Vagina (tissue), 2 donors: Measurements from ENCODE around the gene LY6G6C.

Source experiments
- POLR2A ChIP-seq, 2 donors: fragments of 450-650 bp; IDR thresholded peaks; one replicate each; pipeline ENCODE4 v1.6.1; 2017; ENCODE audit warnings: antibody characterized with exemption in 2 of 2, mild to moderate bottlenecking in 2 of 2, moderate library complexity in 2 of 2
- TF ChIP-seq, protein P1 (sequence below), 3 experiments: fragments of 450-650 bp in 2 of 3; fragments of 200-600 bp in 1 of 3; sonication (generic) in 1 of 3; IDR thresholded peaks; one replicate each; pipeline ENCODE4 v1.5.1; 2017 to 2019; ENCODE audit warnings: antibody characterized with exemption in 3 of 3, mild to moderate bottlenecking in 2 of 3, moderate library complexity in 2 of 3

- TF ChIP-seq POLR2A (IDR thresholded peaks at IDR 0.05): no peak
- TF ChIP-seq, protein P1, sequence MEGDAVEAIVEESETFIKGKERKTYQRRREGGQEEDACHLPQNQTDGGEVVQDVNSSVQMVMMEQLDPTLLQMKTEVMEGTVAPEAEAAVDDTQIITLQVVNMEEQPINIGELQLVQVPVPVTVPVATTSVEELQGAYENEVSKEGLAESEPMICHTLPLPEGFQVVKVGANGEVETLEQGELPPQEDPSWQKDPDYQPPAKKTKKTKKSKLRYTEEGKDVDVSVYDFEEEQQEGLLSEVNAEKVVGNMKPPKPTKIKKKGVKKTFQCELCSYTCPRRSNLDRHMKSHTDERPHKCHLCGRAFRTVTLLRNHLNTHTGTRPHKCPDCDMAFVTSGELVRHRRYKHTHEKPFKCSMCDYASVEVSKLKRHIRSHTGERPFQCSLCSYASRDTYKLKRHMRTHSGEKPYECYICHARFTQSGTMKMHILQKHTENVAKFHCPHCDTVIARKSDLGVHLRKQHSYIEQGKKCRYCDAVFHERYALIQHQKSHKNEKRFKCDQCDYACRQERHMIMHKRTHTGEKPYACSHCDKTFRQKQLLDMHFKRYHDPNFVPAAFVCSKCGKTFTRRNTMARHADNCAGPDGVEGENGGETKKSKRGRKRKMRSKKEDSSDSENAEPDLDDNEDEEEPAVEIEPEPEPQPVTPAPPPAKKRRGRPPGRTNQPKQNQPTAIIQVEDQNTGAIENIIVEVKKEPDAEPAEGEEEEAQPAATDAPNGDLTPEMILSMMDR (IDR thresholded peaks at IDR 0.05): no peak
Measured at GRCh38 chr6:31713991-31714684, 7.4 kb downstream of the LY6G6C start.
